ENCODE results near the gene SERPING1.
A peak's percentile ranks its signal among the peaks of the same experiment; 100 is the strongest.

Gene SERPING1

GRCh38 chr11:57638811-57639320 lies 41.4 kb downstream of the SERPING1 start:
- DNase-seq = no peak

GRCh38 chr11:57639321-57640067 lies 42.0 kb downstream of the SERPING1 start:
- DNase-seq = no peak

GRCh38 chr11:57640068-57640800 lies 42.7 kb downstream of the SERPING1 start:
- no peak for DNase-seq

GRCh38 chr11:57641011-57641807 lies 43.7 kb downstream of the SERPING1 start:
- DNase-seq = peak; percentile 61

GRCh38 chr11:57643802-57644201 lies 46.3 kb downstream of the SERPING1 start:
- peak; percentile 3 for DNase-seq

- DNase-seq = peak; percentile 70
Observed at GRCh38 chr11:57644748-57645688, 47.5 kb downstream of the SERPING1 start.

- DNase-seq = no peak
Observed at GRCh38 chr11:57645689-57646085, 48.2 kb downstream of the SERPING1 start.

GRCh38 chr11:57646194-57646798 lies 48.8 kb downstream of the SERPING1 start:
- no peak for DNase-seq

GRCh38 chr11:57646799-57647303 lies 49.4 kb downstream of the SERPING1 start:
- peak; percentile 24 for DNase-seq

- no peak for DNase-seq
Observed at GRCh38 chr11:57647372-57647771, 49.9 kb downstream of the SERPING1 start.

- no peak for DNase-seq
Observed at GRCh38 chr11:57647960-57648800, 50.7 kb downstream of the SERPING1 start.

- peak; percentile 14 for DNase-seq
Observed at GRCh38 chr11:57648801-57649735, 51.6 kb downstream of the SERPING1 start.

- DNase-seq = peak; percentile 63
Observed at GRCh38 chr11:57649826-57650738, 52.6 kb downstream of the SERPING1 start, which contains the start of gene YPEL4. YPEL4 (minus strand) TSS chr11:57649912; CDS start chr11:57647107, 2,805 bp downstream.

GRCh38 chr11:57650739-57651090 lies 53.2 kb downstream of the SERPING1 start:
- DNase-seq = no peak

- DNase-seq = no peak
Observed at GRCh38 chr11:57651408-57651807, 53.9 kb downstream of the SERPING1 start.

- peak; percentile 1 for DNase-seq
Observed at GRCh38 chr11:57652230-57652629, 54.7 kb downstream of the SERPING1 start.

GRCh38 chr11:57652662-57653061 lies 55.2 kb downstream of the SERPING1 start:
- DNase-seq = no peak

- DNase-seq = no peak
Observed at GRCh38 chr11:57653163-57653562, 55.7 kb downstream of the SERPING1 start.
